ENCODE measurements around the gene RFPL3.

DNA sequence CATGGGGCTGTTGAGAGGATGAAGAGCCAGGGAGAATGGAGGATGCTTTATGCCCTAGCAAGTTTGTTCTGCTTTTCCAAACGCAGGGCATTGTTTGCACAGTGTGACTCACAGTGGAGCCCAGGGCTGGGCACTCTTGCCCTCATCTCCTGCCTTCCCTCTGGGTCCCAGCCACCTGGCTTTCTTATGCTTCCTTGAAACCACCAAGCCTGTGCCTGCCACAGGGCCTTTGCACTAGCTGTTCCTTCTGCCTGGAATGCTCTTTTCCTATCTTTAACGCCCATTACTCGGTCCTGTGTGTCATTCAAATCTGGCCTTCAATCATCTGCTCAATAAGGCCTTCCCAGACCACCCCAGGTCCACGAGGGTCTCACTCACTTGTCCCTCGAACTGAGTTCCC is 46.9 kb upstream of the RFPL3 start:
- no peak for TF ChIP-seq HDGF (IDR thresholded peaks at IDR 0.05; ENCODE audit: borderline replicate concordance)
- TF ChIP-seq ZNF384 (IDR thresholded peaks at IDR 0.05), result no peak

Measured in HEK293T (cell line).